ENCODE results near the gene SLC28A1. TPM values are rescaled to one million over a fixed set of nuclear protein-coding genes. Genes with fewer than 3 reads are reported as not detected.

SLC28A1 gene
- total and polyA plus RNA-seq, 4 donors: 0.09 to 39.7 (median 18.3) TPM

DNA sequence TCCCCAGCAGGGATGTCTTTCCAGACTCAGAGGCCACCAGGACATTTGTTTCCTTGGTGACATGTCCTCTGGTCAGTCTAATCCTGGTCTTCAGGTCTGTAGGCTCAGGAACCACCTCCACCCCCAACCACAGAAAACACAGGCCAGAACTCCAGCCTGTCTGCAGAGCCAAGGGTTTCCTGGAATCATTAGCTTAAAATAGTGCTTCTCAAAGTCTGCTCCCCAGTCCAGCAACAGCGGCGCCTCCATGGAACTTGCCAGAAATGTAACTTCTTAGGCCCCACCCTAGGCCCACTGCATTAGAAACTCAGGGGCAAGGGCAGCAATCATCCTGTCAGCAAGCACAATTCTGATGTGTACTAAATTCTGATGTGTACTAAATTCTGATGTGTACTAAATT, 20.0 kb downstream of the SLC28A1 start:
- 90% methylated on average over 2 of the region's 2 CpGs for WGBS
- no peak overlapping the region for H3K9ac ChIP-seq (ENCODE audit: low read depth in 1 of 2, low read length in 2 of 2)

DNA sequence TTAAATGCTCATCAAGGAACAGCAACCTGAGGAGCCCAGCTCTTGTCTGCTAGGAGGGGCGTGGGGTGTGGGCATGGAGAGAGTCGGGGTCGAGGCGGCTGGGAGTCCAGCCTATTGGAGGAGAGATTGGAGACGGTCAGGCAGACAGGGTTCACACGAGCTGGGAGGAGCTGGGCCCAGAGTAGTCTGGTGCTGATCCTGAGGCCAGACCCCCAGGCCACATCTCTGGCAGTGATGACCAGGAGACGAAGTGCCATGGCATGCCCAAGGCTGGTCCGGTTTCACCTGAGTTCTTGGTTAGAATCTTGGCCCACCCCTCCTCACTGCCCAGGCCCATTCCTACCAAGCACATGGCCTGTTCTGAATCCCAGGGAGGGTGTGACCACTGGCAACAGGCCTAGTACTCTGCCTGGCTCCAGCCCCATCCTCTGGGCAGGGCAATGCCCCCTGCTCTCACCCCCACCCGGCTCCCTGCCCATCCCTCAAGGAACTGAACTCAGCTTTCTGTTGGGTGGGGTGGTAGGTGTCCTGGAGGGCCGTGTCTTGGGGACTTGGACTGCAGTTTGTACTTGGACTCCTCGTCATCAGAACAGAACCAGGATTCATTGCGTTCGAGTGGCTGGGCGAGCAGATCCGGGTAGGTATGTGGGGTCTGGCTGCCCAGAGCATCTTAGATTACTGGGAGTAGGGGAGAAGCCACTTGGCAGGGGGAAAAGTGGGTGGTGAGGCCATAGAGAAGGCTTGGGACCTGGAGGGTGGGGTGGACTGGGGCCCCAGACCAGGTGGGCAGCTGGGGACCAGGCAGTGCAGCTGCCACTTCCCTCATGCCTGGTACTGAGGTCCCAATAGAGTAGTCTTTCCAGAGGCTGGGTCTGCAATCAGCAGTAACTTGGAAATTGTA, 20.8 kb downstream of the SLC28A1 start:
- no peak for DNase-seq (ENCODE audit: low spot score)
- H3K4me3 ChIP-seq (ENCODE audit: low read depth in 1 of 3, low read length in 3 of 3): no peak overlapping the region
- H3K4me1 ChIP-seq (ENCODE audit: control insufficient read depth in 4 of 4, insufficient read depth in 4 of 4, low read length in 3 of 4): peaks cover 0 to 13% (median 8%) of the 10 kb centered on the region in 4 donors
- no peak overlapping the region for H3K9ac ChIP-seq (ENCODE audit: low read depth in 1 of 2, low read length in 2 of 2)
- WGBS: 92% methylated on average over 15 of the region's 15 CpGs
- H3K36me3 ChIP-seq (ENCODE audit: control insufficient read depth in 4 of 4, insufficient read depth in 3 of 4, low read depth in 1 of 4, low read length in 3 of 4): peaks cover 0 to 26% (median 17%) of the 10 kb centered on the region in 4 donors
- no peaks in the 10 kb centered on the region for H3K9me3 ChIP-seq (ENCODE audit: control insufficient read depth in 4 of 4, low read length in 3 of 4)
- H3K27ac ChIP-seq (ENCODE audit: low read depth in 1 of 2, low read length in 2 of 2): no peak overlapping the region
- TF ChIP-seq GABPA (IDR thresholded peaks at IDR 0.05 in 1 of 2, conservative IDR thresholded peaks at IDR 0.05 in 1 of 2): no peak
- TF ChIP-seq RXRA (IDR thresholded peaks at IDR 0.05): no peak
- TF ChIP-seq, protein P1, sequence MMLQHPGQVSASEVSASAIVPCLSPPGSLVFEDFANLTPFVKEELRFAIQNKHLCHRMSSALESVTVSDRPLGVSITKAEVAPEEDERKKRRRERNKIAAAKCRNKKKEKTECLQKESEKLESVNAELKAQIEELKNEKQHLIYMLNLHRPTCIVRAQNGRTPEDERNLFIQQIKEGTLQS (IDR thresholded peaks at IDR 0.05): no peak
- TF ChIP-seq NR2F2 (IDR thresholded peaks at IDR 0.05): no peak
- no peak for TF ChIP-seq HNF4A (conservative IDR thresholded peaks at IDR 0.05)
- no peak for TF ChIP-seq JUND (IDR thresholded peaks at IDR 0.05)
- TF ChIP-seq TAF1 (conservative IDR thresholded peaks at IDR 0.05): no peak
- TF ChIP-seq, protein P2, sequence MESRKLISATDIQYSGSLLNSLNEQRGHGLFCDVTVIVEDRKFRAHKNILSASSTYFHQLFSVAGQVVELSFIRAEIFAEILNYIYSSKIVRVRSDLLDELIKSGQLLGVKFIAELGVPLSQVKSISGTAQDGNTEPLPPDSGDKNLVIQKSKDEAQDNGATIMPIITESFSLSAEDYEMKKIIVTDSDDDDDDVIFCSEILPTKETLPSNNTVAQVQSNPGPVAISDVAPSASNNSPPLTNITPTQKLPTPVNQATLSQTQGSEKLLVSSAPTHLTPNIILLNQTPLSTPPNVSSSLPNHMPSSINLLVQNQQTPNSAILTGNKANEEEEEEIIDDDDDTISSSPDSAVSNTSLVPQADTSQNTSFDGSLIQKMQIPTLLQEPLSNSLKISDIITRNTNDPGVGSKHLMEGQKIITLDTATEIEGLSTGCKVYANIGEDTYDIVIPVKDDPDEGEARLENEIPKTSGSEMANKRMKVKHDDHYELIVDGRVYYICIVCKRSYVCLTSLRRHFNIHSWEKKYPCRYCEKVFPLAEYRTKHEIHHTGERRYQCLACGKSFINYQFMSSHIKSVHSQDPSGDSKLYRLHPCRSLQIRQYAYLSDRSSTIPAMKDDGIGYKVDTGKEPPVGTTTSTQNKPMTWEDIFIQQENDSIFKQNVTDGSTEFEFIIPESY (IDR thresholded peaks at IDR 0.05): no peak
- TF ChIP-seq SP1 (IDR thresholded peaks at IDR 0.05): no peak
- TF ChIP-seq, protein P3, sequence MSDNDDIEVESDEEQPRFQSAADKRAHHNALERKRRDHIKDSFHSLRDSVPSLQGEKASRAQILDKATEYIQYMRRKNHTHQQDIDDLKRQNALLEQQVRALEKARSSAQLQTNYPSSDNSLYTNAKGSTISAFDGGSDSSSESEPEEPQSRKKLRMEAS (IDR thresholded peaks at IDR 0.05): no peak
- TF ChIP-seq RAD21 (IDR thresholded peaks at IDR 0.05): no peak
- no peak for TF ChIP-seq EGR1 (IDR thresholded peaks at IDR 0.05; ENCODE audit: low read depth in 2 of 2)
- TF ChIP-seq HNF4G (IDR thresholded peaks at IDR 0.05): no peak
- TF ChIP-seq, protein P4, sequence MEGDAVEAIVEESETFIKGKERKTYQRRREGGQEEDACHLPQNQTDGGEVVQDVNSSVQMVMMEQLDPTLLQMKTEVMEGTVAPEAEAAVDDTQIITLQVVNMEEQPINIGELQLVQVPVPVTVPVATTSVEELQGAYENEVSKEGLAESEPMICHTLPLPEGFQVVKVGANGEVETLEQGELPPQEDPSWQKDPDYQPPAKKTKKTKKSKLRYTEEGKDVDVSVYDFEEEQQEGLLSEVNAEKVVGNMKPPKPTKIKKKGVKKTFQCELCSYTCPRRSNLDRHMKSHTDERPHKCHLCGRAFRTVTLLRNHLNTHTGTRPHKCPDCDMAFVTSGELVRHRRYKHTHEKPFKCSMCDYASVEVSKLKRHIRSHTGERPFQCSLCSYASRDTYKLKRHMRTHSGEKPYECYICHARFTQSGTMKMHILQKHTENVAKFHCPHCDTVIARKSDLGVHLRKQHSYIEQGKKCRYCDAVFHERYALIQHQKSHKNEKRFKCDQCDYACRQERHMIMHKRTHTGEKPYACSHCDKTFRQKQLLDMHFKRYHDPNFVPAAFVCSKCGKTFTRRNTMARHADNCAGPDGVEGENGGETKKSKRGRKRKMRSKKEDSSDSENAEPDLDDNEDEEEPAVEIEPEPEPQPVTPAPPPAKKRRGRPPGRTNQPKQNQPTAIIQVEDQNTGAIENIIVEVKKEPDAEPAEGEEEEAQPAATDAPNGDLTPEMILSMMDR (IDR thresholded peaks at IDR 0.05; ENCODE audit: low read depth, low read length, missing input control): no peak
- H3K27me3 ChIP-seq (ENCODE audit: control insufficient read depth in 4 of 4, insufficient read depth in 4 of 4, low read length in 3 of 4): no peaks in the 10 kb centered on the region

More for the DNA sequence above, 20.0 kb downstream of the SLC28A1 start:
- no peak for DNase-seq (ENCODE audit: low spot score)
- H3K27me3 ChIP-seq (ENCODE audit: control insufficient read depth in 4 of 4, insufficient read depth in 4 of 4, low read length in 3 of 4): no peaks in the 10 kb centered on the region
- TF ChIP-seq RAD21 (IDR thresholded peaks at IDR 0.05) (no peak), HNF4G (IDR thresholded peaks at IDR 0.05) (no peak), YY1 (IDR thresholded peaks at IDR 0.05) (no peak)
- TF ChIP-seq, protein P2 (IDR thresholded peaks at IDR 0.05): no peak
- peaks cover 0 to 5% (median 2%) of the 10 kb centered on the region in 4 donors for H3K4me1 ChIP-seq (ENCODE audit: control insufficient read depth in 4 of 4, insufficient read depth in 4 of 4, low read length in 3 of 4)
- peaks cover 0 to 25% (median 16%) of the 10 kb centered on the region in 4 donors for H3K36me3 ChIP-seq (ENCODE audit: control insufficient read depth in 4 of 4, insufficient read depth in 3 of 4, low read depth in 1 of 4, low read length in 3 of 4)
- H3K4me3 ChIP-seq (ENCODE audit: low read depth in 1 of 3, low read length in 3 of 3): no peak overlapping the region
- H3K27ac ChIP-seq (ENCODE audit: low read depth in 1 of 2, low read length in 2 of 2): no peak overlapping the region
- H3K9me3 ChIP-seq (ENCODE audit: control insufficient read depth in 4 of 4, low read length in 3 of 4): no peaks in the 10 kb centered on the region
